ENCODE results near the gene GPC6. TPM values are rescaled to one million over a fixed set of nuclear protein-coding genes. Genes with fewer than 3 reads are reported as not detected.

The GPC6 gene
- total RNA-seq, 1 donor from 2014 or later, result 63.0 TPM

DNA sequence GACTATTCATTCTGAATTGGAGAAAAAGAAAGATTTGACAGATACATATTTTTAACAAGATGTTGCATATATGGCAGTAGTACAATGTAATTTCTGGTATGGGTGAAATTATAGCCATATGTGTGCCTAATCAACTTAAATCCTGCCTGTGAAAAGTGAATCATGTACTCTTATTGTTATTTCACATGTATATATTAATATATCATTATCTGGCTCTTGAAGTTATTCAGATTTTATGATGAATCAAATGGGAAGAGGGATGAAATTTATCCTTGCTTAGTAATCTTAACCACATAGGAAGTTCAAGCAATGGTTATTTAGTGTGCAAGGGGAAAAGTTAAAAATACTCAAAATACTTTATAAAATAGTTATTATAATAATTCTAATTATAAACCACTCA is 80.5 kb downstream of the GPC6 start:
- peak overlapping the region; percentile 65 for H3K27ac ChIP-seq (ENCODE audit: low read depth, low read length)
- no peak overlapping the region for H3K4me2 ChIP-seq (ENCODE audit: low read length)
- H3K27me3 ChIP-seq (ENCODE audit: insufficient read depth, low read length), result no peaks in the 10 kb centered on the region
- peaks cover 21% of the 10 kb centered on the region for H3K4me1 Mint-ChIP-seq (ENCODE audit: low read depth, unreplicated experiment)
- no peaks in the 10 kb centered on the region for H3K36me3 ChIP-seq (ENCODE audit: insufficient read depth, low read length)
- peaks cover 2% of the 10 kb centered on the region for H3K79me2 ChIP-seq (ENCODE audit: insufficient read depth, low read length)
- FAIRE-seq (peak; percentile 62), DNase-seq (ENCODE audit: low read depth) (peak; percentile 38)
- H3K9me3 ChIP-seq (ENCODE audit: insufficient read depth, low read depth, low read length), result no peaks in the 10 kb centered on the region
- H3K9ac ChIP-seq (ENCODE audit: low read length), result no peak overlapping the region
- no peak overlapping the region for H3K4me3 Mint-ChIP-seq (ENCODE audit: unreplicated experiment)
- H3K4me1 ChIP-seq (ENCODE audit: insufficient read depth, low read length), result peaks cover 17% of the 10 kb centered on the region
- H3K4me3 ChIP-seq (ENCODE audit: insufficient read depth, low read depth, low read length), result no peak overlapping the region
- H4K20me1 ChIP-seq (ENCODE audit: insufficient read depth, low read length), result no peaks in the 10 kb centered on the region
- no peak overlapping the region for H3K27ac Mint-ChIP-seq (ENCODE audit: unreplicated experiment)
- H3K36me3 Mint-ChIP-seq (ENCODE audit: low read depth, unreplicated experiment), result no peaks in the 10 kb centered on the region
- TF ChIP-seq EZH2 (IDR thresholded peaks at IDR 0.05; ENCODE audit: insufficient read depth, low read length), result no peak
- TF ChIP-seq, protein P1, sequence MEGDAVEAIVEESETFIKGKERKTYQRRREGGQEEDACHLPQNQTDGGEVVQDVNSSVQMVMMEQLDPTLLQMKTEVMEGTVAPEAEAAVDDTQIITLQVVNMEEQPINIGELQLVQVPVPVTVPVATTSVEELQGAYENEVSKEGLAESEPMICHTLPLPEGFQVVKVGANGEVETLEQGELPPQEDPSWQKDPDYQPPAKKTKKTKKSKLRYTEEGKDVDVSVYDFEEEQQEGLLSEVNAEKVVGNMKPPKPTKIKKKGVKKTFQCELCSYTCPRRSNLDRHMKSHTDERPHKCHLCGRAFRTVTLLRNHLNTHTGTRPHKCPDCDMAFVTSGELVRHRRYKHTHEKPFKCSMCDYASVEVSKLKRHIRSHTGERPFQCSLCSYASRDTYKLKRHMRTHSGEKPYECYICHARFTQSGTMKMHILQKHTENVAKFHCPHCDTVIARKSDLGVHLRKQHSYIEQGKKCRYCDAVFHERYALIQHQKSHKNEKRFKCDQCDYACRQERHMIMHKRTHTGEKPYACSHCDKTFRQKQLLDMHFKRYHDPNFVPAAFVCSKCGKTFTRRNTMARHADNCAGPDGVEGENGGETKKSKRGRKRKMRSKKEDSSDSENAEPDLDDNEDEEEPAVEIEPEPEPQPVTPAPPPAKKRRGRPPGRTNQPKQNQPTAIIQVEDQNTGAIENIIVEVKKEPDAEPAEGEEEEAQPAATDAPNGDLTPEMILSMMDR (IDR thresholded peaks at IDR 0.05; ENCODE audit: insufficient read depth, low read depth, low read length), result no peak
- no peak overlapping the region for H2AFZ ChIP-seq (ENCODE audit: low read depth, low read length)
- no peaks in the 10 kb centered on the region for H3K27me3 Mint-ChIP-seq (ENCODE audit: low read depth, unreplicated experiment)
- no peaks in the 10 kb centered on the region for H3K9me3 Mint-ChIP-seq (ENCODE audit: unreplicated experiment)

DNA sequence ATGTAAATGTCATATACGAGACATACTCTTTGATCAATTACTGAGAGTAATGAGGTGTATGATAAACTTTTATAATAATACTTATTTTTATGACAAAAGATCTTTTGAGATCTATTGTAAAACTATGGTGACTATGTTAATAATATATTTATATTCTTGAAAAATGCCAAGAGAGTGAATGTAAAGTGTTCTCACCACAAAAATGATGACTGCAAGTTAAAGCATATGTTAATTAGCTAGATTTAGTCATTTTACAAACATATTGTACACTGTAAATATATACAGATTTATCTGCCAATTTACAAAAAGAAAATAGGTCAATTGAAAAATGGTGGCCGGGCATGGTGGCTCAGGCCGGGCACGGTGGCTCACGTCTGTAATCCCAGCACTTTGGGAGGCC is 81.0 kb downstream of the GPC6 start:
- no peak for FAIRE-seq
- H3K4me2 ChIP-seq (ENCODE audit: low read length), result no peak overlapping the region
- H3K79me2 ChIP-seq (ENCODE audit: insufficient read depth, low read length), result peaks cover 6% of the 10 kb centered on the region
- H3K27ac ChIP-seq (ENCODE audit: low read depth, low read length), result no peak overlapping the region
- H4K20me1 ChIP-seq (ENCODE audit: insufficient read depth, low read length), result no peaks in the 10 kb centered on the region
- H3K9ac ChIP-seq (ENCODE audit: low read length), result no peak overlapping the region
- Mint-ChIP-seq H3K9me3 (ENCODE audit: unreplicated experiment) (no peaks in the 10 kb centered on the region), H3K36me3 (ENCODE audit: low read depth, unreplicated experiment) (no peaks in the 10 kb centered on the region), H3K4me1 (ENCODE audit: low read depth, unreplicated experiment) (peaks cover 21% of the 10 kb centered on the region), H3K27ac (ENCODE audit: unreplicated experiment) (no peak overlapping the region), H3K27me3 (ENCODE audit: low read depth, unreplicated experiment) (no peaks in the 10 kb centered on the region), H3K4me3 (ENCODE audit: unreplicated experiment) (no peak overlapping the region)
- TF ChIP-seq, protein P1 (IDR thresholded peaks at IDR 0.05; ENCODE audit: insufficient read depth, low read depth, low read length), result no peak
- no peak for TF ChIP-seq EZH2 (IDR thresholded peaks at IDR 0.05; ENCODE audit: insufficient read depth, low read length)
- peaks cover 17% of the 10 kb centered on the region for H3K4me1 ChIP-seq (ENCODE audit: insufficient read depth, low read length)
- DNase-seq (ENCODE audit: low read depth), result no peak
- no peak overlapping the region for H3K4me3 ChIP-seq (ENCODE audit: insufficient read depth, low read depth, low read length)
- H2AFZ ChIP-seq (ENCODE audit: low read depth, low read length), result no peak overlapping the region
- H3K27me3 ChIP-seq (ENCODE audit: insufficient read depth, low read length), result no peaks in the 10 kb centered on the region
- H3K9me3 ChIP-seq (ENCODE audit: insufficient read depth, low read depth, low read length), result no peaks in the 10 kb centered on the region
- no peaks in the 10 kb centered on the region for H3K36me3 ChIP-seq (ENCODE audit: insufficient read depth, low read length)

DNA sequence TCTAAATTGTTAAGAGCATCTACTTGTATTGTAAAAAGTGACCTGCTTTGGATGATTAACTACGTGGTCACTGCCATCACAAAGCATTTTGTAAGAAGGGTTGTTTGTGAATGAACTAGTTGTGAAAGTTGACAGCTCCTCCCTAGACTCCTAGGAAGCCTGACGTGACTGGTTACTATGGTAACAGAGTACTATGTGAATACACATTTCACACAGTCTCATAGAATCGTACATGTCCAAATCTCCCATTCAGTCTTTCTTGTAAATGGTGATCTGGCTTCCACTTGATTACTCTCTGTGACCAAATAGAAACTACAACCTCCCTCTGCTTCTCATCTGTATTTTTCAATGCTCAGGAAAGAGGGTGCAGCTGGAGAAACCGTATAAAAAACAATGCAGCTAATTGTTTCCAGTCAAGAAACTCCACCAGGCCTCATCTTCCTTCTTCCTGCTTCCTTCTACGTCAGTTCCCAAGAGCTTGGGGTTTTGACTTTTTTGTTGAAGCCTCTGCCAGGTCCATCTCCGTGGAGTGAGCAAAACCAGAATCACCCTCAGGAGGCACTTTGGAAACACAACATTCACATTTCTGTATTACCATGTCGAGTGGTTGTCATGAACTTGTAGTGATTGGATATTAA is 83.4 kb downstream of the GPC6 start:
- peak overlapping the region; percentile 98 for H3K27ac Mint-ChIP-seq (ENCODE audit: unreplicated experiment)
- DNase-seq (ENCODE audit: low read depth), result peak; percentile 84

More for the DNA sequence above, 83.4 kb downstream of the GPC6 start:
- H3K79me2 ChIP-seq (ENCODE audit: insufficient read depth, low read length), result peaks cover 6% of the 10 kb centered on the region
- H3K4me1 ChIP-seq (ENCODE audit: insufficient read depth, low read length), result peaks cover 17% of the 10 kb centered on the region
- no peak overlapping the region for H3K9ac ChIP-seq (ENCODE audit: low read length)
- no peaks in the 10 kb centered on the region for H3K36me3 ChIP-seq (ENCODE audit: insufficient read depth, low read length)
- H3K9me3 ChIP-seq (ENCODE audit: insufficient read depth, low read depth, low read length), result no peaks in the 10 kb centered on the region
- Mint-ChIP-seq H3K4me1 (ENCODE audit: low read depth, unreplicated experiment) (peaks cover 21% of the 10 kb centered on the region), H3K27me3 (ENCODE audit: low read depth, unreplicated experiment) (no peaks in the 10 kb centered on the region), H3K36me3 (ENCODE audit: low read depth, unreplicated experiment) (no peaks in the 10 kb centered on the region), H3K9me3 (ENCODE audit: unreplicated experiment) (no peaks in the 10 kb centered on the region), H3K4me3 (ENCODE audit: unreplicated experiment) (no peak overlapping the region)
- TF ChIP-seq EZH2 (IDR thresholded peaks at IDR 0.05; ENCODE audit: insufficient read depth, low read length), result no peak
- TF ChIP-seq, protein P1 (IDR thresholded peaks at IDR 0.05; ENCODE audit: insufficient read depth, low read depth, low read length), result no peak
- H3K27me3 ChIP-seq (ENCODE audit: insufficient read depth, low read length), result no peaks in the 10 kb centered on the region
- H2AFZ ChIP-seq (ENCODE audit: low read depth, low read length), result no peak overlapping the region
- peak; percentile 37 for FAIRE-seq
- no peak overlapping the region for H3K4me3 ChIP-seq (ENCODE audit: insufficient read depth, low read depth, low read length)
- H3K4me2 ChIP-seq (ENCODE audit: low read length), result peak overlapping the region; percentile 17
- peaks cover 6% of the 10 kb centered on the region for H4K20me1 ChIP-seq (ENCODE audit: insufficient read depth, low read length)
- peak overlapping the region; percentile 13 for H3K27ac ChIP-seq (ENCODE audit: low read depth, low read length)

All from astrocyte (in vitro differentiated cells and primary cell).